ENCODE measurements around the gene BTRC. TPM values are rescaled to one million over a fixed set of nuclear protein-coding genes. Genes with fewer than 3 reads are reported as not detected.

Gene BTRC
- polyA plus RNA-seq, 2 of the 4 experiments (the other 2 are of a cell fraction): 8.0 to 23.1 TPM

DNA sequence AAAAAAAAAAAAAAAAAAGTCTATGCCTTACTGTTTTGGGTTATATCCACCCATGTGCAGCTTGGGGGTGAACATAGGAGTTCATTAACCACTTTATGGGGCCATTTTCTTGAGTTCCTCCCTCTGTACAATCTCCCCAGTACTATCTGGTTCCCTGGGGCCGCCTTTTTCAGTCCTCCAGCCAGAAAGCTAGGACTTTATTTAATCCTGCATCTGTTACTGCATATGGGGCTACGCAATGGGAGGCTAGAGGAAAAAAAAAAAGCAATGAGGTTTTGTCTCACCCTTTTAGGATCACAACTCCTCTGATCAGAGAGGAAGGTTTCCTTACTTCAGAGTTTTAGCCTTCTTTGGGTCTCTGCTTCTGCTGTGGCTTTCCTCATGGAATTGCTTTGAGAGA lies 51.0 kb downstream of the BTRC start:
- 95% methylated on average over 2 of the region's 2 CpGs for WGBS (ENCODE audit: missing lambda C conversion rate)
- CTCF ChIA-PET: no interaction called here

DNA sequence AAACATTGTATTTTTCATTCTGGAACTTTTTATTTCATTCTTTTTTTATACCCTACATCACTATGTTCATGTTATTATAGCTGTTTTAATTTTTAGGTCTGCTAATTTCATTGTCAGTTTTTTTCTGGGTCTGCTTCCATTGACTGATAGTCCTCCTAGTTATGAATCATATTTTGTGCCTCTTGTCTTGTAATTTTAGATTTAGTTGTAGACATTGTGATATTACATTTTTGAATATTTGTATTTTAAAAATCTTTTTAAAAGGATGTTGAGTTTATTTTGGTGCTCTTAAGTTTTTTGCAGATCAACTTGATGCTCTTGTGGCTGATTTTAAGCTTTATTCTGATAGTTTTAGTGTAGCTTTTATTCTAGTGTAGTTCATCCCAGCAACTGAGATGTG lies 57.6 kb downstream of the BTRC start:
- no peak overlapping the region for H3K4me2 ChIP-seq
- FAIRE-seq (no peak), ATAC-seq (no peak), DNase-seq (ENCODE audit: low read depth in 1 of 2, low spot score in 1 of 2) (no peak)
- H3K9me3 ChIP-seq: peaks cover 5% of the 10 kb centered on the region; the same call in 2 of the 3 replicates
- H3K4me3 ChIP-seq: no peak overlapping the region
- ChIA-PET POLR2A (no interaction called here), CTCF (interaction anchor here (0.8 to 1.3 kb wide), 3 partner anchors 152 to 270 kb away, joined by 3 read pairs; no protein-coding TSS in a partner anchor)
- H3K27ac ChIP-seq: no peak overlapping the region
- TF ChIP-seq, protein P1, sequence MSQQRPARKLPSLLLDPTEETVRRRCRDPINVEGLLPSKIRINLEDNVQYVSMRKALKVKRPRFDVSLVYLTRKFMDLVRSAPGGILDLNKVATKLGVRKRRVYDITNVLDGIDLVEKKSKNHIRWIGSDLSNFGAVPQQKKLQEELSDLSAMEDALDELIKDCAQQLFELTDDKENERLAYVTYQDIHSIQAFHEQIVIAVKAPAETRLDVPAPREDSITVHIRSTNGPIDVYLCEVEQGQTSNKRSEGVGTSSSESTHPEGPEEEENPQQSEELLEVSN (IDR thresholded peaks at IDR 0.05; ENCODE audit: borderline replicate concordance, low read depth): no peak
- TF ChIP-seq FOSB (CRISPR knock-in tag; IDR thresholded peaks at IDR 0.05) (no peak), EHMT2 (IDR thresholded peaks at IDR 0.05; ENCODE audit: low read depth) (no peak)
- TF ChIP-seq, protein P2, sequence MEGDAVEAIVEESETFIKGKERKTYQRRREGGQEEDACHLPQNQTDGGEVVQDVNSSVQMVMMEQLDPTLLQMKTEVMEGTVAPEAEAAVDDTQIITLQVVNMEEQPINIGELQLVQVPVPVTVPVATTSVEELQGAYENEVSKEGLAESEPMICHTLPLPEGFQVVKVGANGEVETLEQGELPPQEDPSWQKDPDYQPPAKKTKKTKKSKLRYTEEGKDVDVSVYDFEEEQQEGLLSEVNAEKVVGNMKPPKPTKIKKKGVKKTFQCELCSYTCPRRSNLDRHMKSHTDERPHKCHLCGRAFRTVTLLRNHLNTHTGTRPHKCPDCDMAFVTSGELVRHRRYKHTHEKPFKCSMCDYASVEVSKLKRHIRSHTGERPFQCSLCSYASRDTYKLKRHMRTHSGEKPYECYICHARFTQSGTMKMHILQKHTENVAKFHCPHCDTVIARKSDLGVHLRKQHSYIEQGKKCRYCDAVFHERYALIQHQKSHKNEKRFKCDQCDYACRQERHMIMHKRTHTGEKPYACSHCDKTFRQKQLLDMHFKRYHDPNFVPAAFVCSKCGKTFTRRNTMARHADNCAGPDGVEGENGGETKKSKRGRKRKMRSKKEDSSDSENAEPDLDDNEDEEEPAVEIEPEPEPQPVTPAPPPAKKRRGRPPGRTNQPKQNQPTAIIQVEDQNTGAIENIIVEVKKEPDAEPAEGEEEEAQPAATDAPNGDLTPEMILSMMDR (IDR thresholded peaks at IDR 0.05): no peak
- H3K4me1 ChIP-seq: no peaks in the 10 kb centered on the region

More for the DNA sequence above, 51.0 kb downstream of the BTRC start:
- Histone ChIP-seq H3K9me3 (no peaks in the 10 kb centered on the region), H3K4me1 (peaks cover 12% of the 10 kb centered on the region; the same call in 2 of the 3 replicates), H3K4me3 (no peak overlapping the region), H3K4me2 (no peak overlapping the region), H3K27ac (no peak overlapping the region)
- ATAC-seq: no peak
- no peak for FAIRE-seq
- DNase-seq (ENCODE audit: low read depth in 1 of 2, low spot score in 1 of 2): no peak
- TF ChIP-seq, protein P3, sequence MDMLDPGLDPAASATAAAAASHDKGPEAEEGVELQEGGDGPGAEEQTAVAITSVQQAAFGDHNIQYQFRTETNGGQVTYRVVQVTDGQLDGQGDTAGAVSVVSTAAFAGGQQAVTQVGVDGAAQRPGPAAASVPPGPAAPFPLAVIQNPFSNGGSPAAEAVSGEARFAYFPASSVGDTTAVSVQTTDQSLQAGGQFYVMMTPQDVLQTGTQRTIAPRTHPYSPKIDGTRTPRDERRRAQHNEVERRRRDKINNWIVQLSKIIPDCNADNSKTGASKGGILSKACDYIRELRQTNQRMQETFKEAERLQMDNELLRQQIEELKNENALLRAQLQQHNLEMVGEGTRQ (IDR thresholded peaks at IDR 0.05): no peak
- TF ChIP-seq NPAS2 (CRISPR knock-in tag; IDR thresholded peaks at IDR 0.05; ENCODE audit: borderline replicate concordance): no peak
- TF ChIP-seq TFCP2L1 (CRISPR knock-in tag; IDR thresholded peaks at IDR 0.05): no peak
- TF ChIP-seq NFE2L2 (conservative IDR thresholded peaks at IDR 0.05; ENCODE audit: low read length): no peak
- TF ChIP-seq BHLHE40 (IDR thresholded peaks at IDR 0.05; ENCODE audit: low read depth, low read length): no peak
- no peak for TF ChIP-seq MAZ (IDR thresholded peaks at IDR 0.05; ENCODE audit: borderline replicate concordance, low read depth, low read length)
- TF ChIP-seq POLR2AphosphoS2 (conservative IDR thresholded peaks at IDR 0.05; ENCODE audit: low read length): no peak
- TF ChIP-seq CHD2 (IDR thresholded peaks at IDR 0.05; ENCODE audit: low read length, partially characterized antibody): no peak
- no peak for TF ChIP-seq MAFK (IDR thresholded peaks at IDR 0.05; ENCODE audit: partially characterized antibody)
- TF ChIP-seq, protein P4, sequence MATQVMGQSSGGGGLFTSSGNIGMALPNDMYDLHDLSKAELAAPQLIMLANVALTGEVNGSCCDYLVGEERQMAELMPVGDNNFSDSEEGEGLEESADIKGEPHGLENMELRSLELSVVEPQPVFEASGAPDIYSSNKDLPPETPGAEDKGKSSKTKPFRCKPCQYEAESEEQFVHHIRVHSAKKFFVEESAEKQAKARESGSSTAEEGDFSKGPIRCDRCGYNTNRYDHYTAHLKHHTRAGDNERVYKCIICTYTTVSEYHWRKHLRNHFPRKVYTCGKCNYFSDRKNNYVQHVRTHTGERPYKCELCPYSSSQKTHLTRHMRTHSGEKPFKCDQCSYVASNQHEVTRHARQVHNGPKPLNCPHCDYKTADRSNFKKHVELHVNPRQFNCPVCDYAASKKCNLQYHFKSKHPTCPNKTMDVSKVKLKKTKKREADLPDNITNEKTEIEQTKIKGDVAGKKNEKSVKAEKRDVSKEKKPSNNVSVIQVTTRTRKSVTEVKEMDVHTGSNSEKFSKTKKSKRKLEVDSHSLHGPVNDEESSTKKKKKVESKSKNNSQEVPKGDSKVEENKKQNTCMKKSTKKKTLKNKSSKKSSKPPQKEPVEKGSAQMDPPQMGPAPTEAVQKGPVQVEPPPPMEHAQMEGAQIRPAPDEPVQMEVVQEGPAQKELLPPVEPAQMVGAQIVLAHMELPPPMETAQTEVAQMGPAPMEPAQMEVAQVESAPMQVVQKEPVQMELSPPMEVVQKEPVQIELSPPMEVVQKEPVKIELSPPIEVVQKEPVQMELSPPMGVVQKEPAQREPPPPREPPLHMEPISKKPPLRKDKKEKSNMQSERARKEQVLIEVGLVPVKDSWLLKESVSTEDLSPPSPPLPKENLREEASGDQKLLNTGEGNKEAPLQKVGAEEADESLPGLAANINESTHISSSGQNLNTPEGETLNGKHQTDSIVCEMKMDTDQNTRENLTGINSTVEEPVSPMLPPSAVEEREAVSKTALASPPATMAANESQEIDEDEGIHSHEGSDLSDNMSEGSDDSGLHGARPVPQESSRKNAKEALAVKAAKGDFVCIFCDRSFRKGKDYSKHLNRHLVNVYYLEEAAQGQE (IDR thresholded peaks at IDR 0.05): no peak
- no peak for TF ChIP-seq JUNB (IDR thresholded peaks at IDR 0.05)
- TF ChIP-seq SREBF2 (IDR thresholded peaks at IDR 0.05): no peak
- no peak for TF ChIP-seq HOXB5 (CRISPR knock-in tag; IDR thresholded peaks at IDR 0.05)
- no peak for TF ChIP-seq JUN (IDR thresholded peaks at IDR 0.05)
- TF ChIP-seq RNF2 (IDR thresholded peaks at IDR 0.05; ENCODE audit: borderline replicate concordance, low read depth): no peak
- TF ChIP-seq POLR2A (IDR thresholded peaks at IDR 0.05; ENCODE audit: low read length): no peak
- POLR2A ChIA-PET: no interaction called here

Data from A549 (cell line).